T follicular helper cell (primary cell): ENCODE data around the gene NUDCD3.
"Not testable (repeated sequence)": the region's sequence is repeated elsewhere in the genome, so short reads cannot be mapped to it uniquely, and the experiment has no call there.

Experiments
- DNase-seq: peaks from one replicate; pipeline ENCODE4 v3.0.0-alpha.2; 2020; ENCODE audit warnings: low read depth

The NUDCD3 gene

GRCh38 chr7:44447874-44448425 is 42.5 kb downstream of the NUDCD3 start:
- no peak for DNase-seq

DNA sequence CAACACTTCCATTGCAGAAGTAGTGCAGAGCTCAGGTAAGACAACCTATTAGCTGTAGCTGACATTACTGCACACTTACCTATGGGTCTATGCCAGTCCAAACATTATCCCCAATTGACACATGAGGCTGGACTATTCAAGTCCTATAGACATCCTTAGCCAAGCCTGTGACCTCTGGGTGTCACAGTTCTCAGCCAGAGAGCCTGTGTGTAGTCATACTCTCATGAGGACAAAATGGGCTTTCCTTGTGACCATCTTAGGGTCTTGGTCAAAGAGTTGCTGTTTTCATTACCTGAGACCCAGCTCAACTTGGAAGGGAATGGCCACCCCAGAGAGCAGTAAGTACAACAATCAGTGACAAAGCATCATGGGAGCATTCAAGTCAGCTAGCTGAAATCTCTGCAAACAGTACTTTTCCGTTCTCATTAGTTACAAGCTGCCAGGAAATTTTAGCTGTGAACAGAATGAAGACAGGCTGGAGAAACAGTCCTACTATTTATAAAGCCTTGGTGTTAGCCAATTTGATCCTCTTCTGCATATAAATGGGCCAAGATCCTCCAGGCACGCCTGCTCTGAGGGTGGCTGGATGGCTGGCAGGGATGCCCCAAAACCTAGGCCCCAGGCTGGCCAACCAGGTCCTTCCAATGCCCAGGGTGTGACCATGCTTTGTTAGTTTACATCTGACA is 44.3 kb downstream of the NUDCD3 start:
- DNase-seq: no peak

DNA sequence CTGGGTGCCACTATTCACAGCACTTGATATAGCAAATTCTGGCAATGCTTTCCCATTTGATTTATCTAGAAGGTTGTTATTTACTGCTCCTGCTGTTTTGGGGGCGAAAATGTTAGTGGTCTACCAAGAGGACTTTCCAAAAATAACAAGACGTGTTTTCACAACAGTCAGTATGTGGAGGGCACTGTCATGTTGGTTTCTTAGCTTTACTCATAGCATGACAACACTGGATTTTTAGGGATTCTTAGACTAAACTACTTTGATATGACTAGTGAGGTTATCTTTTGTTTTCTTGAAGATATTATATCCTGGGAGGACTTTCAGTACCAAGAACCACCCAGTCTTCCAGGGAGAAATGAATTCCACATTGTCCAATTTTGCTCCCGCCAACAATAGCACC is 49.4 kb downstream of the NUDCD3 start:
- DNase-seq: no peak

DNA sequence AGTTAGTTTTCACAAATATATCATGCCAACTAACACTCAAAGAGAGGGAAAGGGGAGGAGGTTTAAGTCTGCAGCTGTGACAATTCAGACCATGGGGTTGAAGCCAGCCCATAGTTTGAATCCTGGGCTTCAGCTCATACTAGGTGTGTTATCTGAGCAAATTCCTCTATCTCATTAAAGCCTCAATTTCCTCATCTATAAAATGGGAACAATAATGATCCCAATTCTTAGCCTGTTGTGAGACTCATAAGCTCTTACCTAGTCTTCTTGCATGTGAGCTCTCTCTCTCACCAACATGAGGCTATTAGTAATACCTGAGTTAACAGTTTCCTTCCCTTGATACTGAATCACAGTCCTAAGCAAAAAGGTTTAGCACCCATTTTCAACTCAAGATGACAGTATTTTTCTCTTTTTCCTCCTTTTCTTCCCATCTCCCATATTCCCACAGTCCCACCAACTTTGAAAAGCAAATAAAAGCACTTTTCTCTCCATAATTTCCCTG is 49.8 kb downstream of the NUDCD3 start:
- no peak for DNase-seq

DNA sequence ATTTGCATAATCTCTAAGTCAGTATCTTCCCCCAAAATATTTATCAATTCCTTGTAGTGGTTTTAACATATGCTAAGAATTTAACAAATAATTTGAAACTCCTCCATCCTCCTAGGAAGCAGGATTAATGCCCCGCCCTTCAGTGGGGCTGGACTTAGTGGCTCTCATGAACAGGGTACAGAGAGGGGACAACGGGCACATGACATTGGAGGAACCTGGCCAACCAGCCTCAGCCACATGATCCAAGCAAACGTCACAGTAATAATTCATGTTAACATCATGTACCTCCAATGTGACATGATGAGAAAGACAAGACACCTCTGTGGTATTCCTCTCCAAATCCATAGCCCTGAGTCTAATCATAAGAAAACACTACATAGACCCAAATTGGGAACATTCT is 50.5 kb downstream of the NUDCD3 start:
- DNase-seq: no peak

GRCh38 chr7:44438816-44439215 is 51.6 kb downstream of the NUDCD3 start:
- DNase-seq: no peak

- DNase-seq: no peak
Observed at GRCh38 chr7:44434201-44434600, 56.3 kb downstream of the NUDCD3 start.

- DNase-seq: no peak
Observed at GRCh38 chr7:44433255-44434022, 57.0 kb downstream of the NUDCD3 start.

GRCh38 chr7:44432381-44432977 is 58.0 kb downstream of the NUDCD3 start:
- no peak for DNase-seq

DNA sequence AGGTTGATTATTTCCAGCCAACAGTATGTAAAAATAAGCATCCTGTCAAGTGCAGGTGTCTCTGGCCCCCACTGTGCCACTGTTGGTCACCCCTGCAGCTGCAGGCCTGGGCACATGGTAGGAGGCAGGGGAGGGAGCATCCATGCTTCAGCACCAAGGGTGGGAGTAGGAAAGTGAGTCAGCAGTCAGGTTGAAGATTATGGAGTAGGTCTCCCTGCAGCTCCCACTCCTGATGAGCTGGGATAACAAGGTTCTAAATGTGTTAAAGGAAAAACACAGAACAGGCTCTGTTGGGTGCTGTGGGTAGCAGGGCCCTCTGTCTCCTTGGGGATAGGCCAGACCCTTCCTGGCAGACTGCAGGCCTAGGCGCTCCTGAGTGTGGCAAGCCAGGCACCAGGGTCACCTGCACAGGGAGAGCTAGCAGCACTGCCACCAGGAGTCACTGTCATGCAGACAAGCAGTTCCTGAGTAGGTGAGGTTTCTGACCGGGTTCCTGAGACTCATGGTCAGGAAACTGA is 59.3 kb downstream of the NUDCD3 start:
- no peak for DNase-seq

- DNase-seq: no peak
Observed at GRCh38 chr7:44430054-44430453, 60.4 kb downstream of the NUDCD3 start.

GRCh38 chr7:44424762-44425161 is 65.7 kb downstream of the NUDCD3 start:
- DNase-seq: not testable (repeated sequence)

- DNase-seq: no peak
Observed at GRCh38 chr7:44416941-44417340, 73.5 kb downstream of the NUDCD3 start.

- DNase-seq: no peak
Observed at GRCh38 chr7:44415510-44415909, 74.9 kb downstream of the NUDCD3 start.

DNA sequence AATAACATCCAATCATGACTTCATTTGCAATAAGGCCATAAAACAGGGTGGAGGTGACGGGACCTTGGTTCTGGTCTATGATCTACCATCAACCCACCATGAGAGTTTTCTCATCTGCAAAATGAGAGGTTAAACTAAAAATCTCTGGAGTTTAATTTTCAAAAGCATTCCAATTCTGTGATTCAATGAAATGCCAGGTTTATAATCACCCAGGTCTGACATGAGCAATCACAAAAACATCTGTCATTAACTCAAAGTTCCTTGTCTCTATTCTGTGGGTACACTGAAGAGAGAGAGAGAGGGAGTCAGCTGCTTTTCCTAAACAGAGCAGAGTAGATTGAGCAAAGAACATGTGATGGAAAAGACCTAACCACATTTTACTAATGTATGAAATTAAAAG is 75.4 kb downstream of the NUDCD3 start:
- no peak for DNase-seq

- DNase-seq: no peak
Observed at GRCh38 chr7:44411306-44411705, 79.2 kb downstream of the NUDCD3 start.

DNA sequence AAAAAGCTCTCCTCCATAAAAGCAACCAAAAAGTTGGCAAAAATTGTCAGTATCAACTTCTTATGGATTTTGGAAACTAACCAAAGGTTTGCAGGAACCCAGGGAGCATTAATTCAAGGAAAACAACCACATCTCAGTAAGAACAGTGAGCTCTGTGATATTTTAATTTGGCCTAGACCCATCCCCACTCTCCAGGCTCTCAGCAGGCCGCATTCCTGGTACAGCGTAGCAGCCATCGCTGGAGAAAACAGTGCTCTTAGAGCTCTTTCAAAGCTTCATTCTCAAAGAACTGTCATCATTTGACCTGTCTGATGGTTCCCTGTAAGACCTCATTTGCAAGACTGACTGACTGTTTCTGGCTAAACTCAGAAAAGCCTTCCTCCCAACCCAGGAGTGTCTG is 81.9 kb downstream of the NUDCD3 start:
- no peak for DNase-seq

GRCh38 chr7:44403775-44404174 is 86.7 kb downstream of the NUDCD3 start:
- DNase-seq: no peak

DNA sequence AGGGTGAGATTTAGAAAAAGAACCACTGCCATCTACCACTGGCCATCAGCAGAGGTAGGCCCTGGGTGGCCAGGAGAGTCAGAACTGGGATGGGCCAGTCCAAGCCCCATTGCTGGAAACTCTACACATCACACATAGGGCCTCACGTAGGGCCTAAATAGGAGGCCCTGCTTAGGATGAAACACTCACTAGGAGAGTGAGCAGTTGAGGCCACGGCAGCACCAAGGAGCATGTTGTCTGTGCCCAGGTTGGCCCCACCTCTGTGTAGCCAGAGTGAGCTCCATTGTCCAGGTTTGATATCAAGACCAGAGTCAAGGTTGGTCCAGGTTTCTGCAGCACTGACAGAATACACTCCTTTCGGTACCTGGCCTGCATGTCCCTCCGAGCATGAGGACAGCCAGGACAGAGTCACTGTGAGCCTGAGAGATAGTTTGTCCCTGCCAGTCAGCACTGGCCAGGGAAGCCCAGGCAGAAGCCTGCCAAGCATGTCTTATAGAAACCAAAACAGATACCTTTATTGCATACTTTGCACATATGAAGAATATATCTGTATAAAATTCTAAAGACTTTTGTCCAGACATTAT is 87.2 kb downstream of the NUDCD3 start:
- DNase-seq: no peak

GRCh38 chr7:44402401-44403060 is 87.9 kb downstream of the NUDCD3 start:
- no peak for DNase-seq

DNA sequence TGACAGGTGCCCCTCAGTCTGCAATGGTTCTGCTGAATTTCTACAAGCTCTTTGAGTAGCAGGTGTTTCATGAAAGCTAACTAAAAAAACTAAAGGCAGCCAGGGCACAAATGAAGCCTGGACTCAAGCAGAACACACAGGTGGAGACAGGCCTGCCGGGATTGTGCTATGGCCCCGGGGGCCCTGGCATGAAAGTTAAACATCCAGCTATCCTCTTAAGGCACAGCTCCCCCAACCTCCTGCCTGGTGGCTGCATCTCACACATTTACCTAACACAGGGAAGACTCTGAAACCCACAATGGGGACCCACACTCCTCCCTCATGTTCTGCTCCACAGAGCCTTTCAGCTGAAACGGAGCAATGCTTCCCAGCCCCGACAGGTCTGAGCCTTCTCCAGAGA is 88.8 kb downstream of the NUDCD3 start:
- no peak for DNase-seq
